Measurements from ENCODE around the gene TRAF4. TPM values are rescaled to one million over a fixed set of nuclear protein-coding genes. Genes with fewer than 3 reads are reported as not detected.

Gene TRAF4
- total RNA-seq, 1 experiment from 2014 or later: 227 TPM

DNA sequence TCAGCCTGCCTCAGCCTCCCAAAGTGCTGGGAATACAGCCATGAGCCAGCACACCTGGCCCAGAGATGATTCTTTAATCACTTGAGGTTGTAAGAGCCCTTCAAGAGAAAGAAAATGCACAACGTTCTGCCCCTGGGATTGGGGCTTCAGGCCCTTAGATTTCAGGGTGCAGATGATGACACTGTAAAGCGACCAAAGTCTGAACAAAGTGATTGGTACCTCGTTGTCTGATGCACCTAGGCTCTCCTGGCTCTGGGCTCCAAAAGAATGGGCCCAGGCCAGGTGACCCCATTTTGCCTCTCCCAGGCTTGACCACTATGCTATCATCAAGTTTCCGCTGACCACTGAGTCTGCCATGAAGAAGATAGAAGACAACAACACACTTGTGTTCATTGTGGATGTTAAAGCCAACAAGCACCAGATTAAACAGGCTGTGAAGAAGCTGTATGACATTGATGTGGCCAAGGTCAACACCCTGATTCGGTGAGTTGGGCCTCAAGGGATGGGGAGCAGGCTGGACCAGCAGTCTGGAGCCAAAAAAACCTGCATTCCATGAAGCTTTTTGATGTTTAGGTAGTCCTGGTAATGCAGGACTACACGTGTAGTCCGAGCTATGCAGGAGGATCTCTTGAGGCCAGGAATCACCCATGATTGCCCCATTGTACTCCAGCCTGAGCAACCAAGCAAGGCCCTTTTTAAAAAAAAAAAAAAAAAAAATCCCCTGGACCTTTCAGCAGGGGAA, 21.2 kb upstream of the TRAF4 start:
- Histone ChIP-seq H3K56ac (ENCODE audit: insufficient read length, low read depth, low read length) (no peak overlapping the region), H4K20me1 (ENCODE audit: control insufficient read depth, insufficient read depth, insufficient read length) (no peaks in the 10 kb centered on the region), H3K9ac (ENCODE audit: extremely low read depth, insufficient read length, low read length) (peak overlapping the region; percentile 28), H4K8ac (replicated peaks; ENCODE audit: insufficient read length, low read depth, low read length) (no peak overlapping the region), H3K18ac (ENCODE audit: insufficient read length, low read depth, low read length) (no peak overlapping the region), H4K5ac (ENCODE audit: insufficient read length, low read depth, low read length) (no peak overlapping the region), H2AFZ (ENCODE audit: low read length) (no peak overlapping the region), H3T11ph (ENCODE audit: low read length) (no peak overlapping the region), H2BK12ac (ENCODE audit: insufficient read length, low read depth, low read length) (no peak overlapping the region), H3K14ac (ENCODE audit: insufficient read depth, low read length) (no peak overlapping the region), H3K79me1 (ENCODE audit: insufficient read depth, low read depth, low read length, poor library complexity, severe bottlenecking) (peaks cover 3% of the 10 kb centered on the region), H2AK5ac (ENCODE audit: insufficient read length, low read length) (no peak overlapping the region), H4K91ac (ENCODE audit: insufficient read length, low read depth, low read length) (no peak overlapping the region), H3K4me1 (ENCODE audit: insufficient read depth, low read length) (0 out of 2 replicates have a peak, but pooled peaks cover 7% of the 10 kb centered on the region), H3K27ac (ENCODE audit: insufficient read length, low read depth, low read length) (no peak overlapping the region), H3K23me2 (ENCODE audit: insufficient read length, low read depth, low read length, poor library complexity, severe bottlenecking) (peaks cover 39% of the 10 kb centered on the region), H3K79me2 (ENCODE audit: insufficient read depth, low read length) (peaks cover 14% of the 10 kb centered on the region; the same call in 1 of the 2 replicates), H2BK15ac (ENCODE audit: low read depth, low read length) (no peak overlapping the region), H3K27me3 (ENCODE audit: insufficient read depth, low read length) (no peaks in the 10 kb centered on the region), H2BK20ac (ENCODE audit: low read depth, low read length, poor library complexity, severe bottlenecking) (no peak overlapping the region), H3K9me3 (ENCODE audit: control insufficient read depth, low read depth, low read length) (no peaks in the 10 kb centered on the region), H2BK120ac (ENCODE audit: low read depth, low read length, poor library complexity, severe bottlenecking) (no peak overlapping the region), H3K23ac (ENCODE audit: insufficient read length, low read depth, low read length) (no peak overlapping the region), H2BK5ac (ENCODE audit: insufficient read length, low read length) (no peak overlapping the region), H3K4me2 (ENCODE audit: insufficient read depth, insufficient read length, low read length) (peak overlapping the region; percentile 90), H3K4ac (ENCODE audit: low read depth, low read length) (no peak overlapping the region)
- no peaks in the 10 kb centered on the region; a peak in 2 of 5 replicates for H3K9me3 Mint-ChIP-seq
- no CpG with 5 or more reads among the region's 7 CpGs for WGBS (ENCODE audit: extremely low coverage, insufficient read length, low lambda C conversion rate)
- peak overlapping the region; percentile 99 for H3K4me3 Mint-ChIP-seq
- H3K27ac Mint-ChIP-seq: peak overlapping the region in 2 of 3 experiments; percentile 68 to 95; a peak in 3 of 7 replicates
- TF ChIP-seq, protein P1, sequence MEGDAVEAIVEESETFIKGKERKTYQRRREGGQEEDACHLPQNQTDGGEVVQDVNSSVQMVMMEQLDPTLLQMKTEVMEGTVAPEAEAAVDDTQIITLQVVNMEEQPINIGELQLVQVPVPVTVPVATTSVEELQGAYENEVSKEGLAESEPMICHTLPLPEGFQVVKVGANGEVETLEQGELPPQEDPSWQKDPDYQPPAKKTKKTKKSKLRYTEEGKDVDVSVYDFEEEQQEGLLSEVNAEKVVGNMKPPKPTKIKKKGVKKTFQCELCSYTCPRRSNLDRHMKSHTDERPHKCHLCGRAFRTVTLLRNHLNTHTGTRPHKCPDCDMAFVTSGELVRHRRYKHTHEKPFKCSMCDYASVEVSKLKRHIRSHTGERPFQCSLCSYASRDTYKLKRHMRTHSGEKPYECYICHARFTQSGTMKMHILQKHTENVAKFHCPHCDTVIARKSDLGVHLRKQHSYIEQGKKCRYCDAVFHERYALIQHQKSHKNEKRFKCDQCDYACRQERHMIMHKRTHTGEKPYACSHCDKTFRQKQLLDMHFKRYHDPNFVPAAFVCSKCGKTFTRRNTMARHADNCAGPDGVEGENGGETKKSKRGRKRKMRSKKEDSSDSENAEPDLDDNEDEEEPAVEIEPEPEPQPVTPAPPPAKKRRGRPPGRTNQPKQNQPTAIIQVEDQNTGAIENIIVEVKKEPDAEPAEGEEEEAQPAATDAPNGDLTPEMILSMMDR (conservative IDR thresholded peaks at IDR 0.05): no peak
- H3K4me1 Mint-ChIP-seq: peaks cover 41 to 62% of the 10 kb centered on the region in 2 experiments
- no peaks in the 10 kb centered on the region; the same call in 1 of the 2 replicates for H3K27me3 Mint-ChIP-seq (ENCODE audit: low read depth)
- peaks cover 45 to 56% (median 49%) of the 10 kb centered on the region in 3 experiments for H3K36me3 Mint-ChIP-seq (ENCODE audit: insufficient read depth in 1 of 3, low read depth in 3 of 3)
- no peak for DNase-seq
